H1 (cell line): ENCODE data around the gene PGPEP1. TPM values are rescaled to one million over a fixed set of nuclear protein-coding genes. Genes with fewer than 3 reads are reported as not detected.

Experiments
- CTCF ChIA-PET: fragments of 300-600 bp; sonication (Branson Sonifier 250); formaldehyde crosslinking; loops from one replicate; lab custom pipeline; 2021; ENCODE audit not compliant: partially characterized antibody; lab: Charles Lee
- POLR2A ChIA-PET: fragments of 300-600 bp; sonication (Branson Sonifier 250); formaldehyde crosslinking; loops from one replicate; lab custom pipeline; 2021; ENCODE audit warnings: inconsistent platforms; ENCODE audit not compliant: partially characterized antibody; lab: Charles Lee
- DNase-seq, 2 experiments: peaks; one replicate each; pipeline versions ENCODE4 v3.0.0 to v3.0.0-alpha.2; 2010 to 2022; ENCODE audit warnings: low spot score in 2 of 2, low read depth in 1 of 2, mixed read lengths in 1 of 2
- FAIRE-seq: peaks from 2 replicates; lab custom pipeline; 2011; peaks lifted over from hg19 to GRCh38; lab: Jason Lieb, UNC
- H2AFZ ChIP-seq: 2 replicates; pipeline ENCODE4 v1.8.1; 2012; ENCODE audit warnings: low read length, inconsistent platforms
- H2AK5ac ChIP-seq: 2 replicates; pipeline ENCODE4 v1.6.1; 2013; ENCODE audit warnings: low read depth, low read length
- H2BK120ac ChIP-seq: replicated peaks from 2 replicates; pipeline ENCODE3; 2013; ENCODE audit warnings: low read depth, low read length, inconsistent platforms
- H2BK12ac ChIP-seq: 2 replicates; pipeline ENCODE4 v1.6.1; 2013; ENCODE audit warnings: low read depth, low read length
- H2BK15ac ChIP-seq: 2 replicates; pipeline ENCODE4 v1.6.1; 2013; ENCODE audit warnings: low read length
- H2BK20ac ChIP-seq: 2 replicates; pipeline ENCODE4 v1.6.1; 2013; ENCODE audit warnings: low read length
- H2BK5ac ChIP-seq: 2 replicates; pipeline ENCODE4 v1.6.1; 2013; ENCODE audit warnings: low read depth, low read length
- H3K14ac ChIP-seq: 2 replicates; pipeline ENCODE4 v1.6.1; 2013; ENCODE audit warnings: inconsistent platforms; ENCODE audit not compliant: insufficient read length
- H3K18ac ChIP-seq: 2 replicates; pipeline ENCODE4 v1.6.1; 2013; ENCODE audit warnings: low read length; ENCODE audit errors: extremely low read depth
- H3K23ac ChIP-seq: 2 replicates; pipeline ENCODE4 v1.6.1; 2013; ENCODE audit warnings: inconsistent platforms; ENCODE audit not compliant: insufficient read length
- H3K23me2 ChIP-seq: 2 replicates; pipeline ENCODE4 v1.6.1; 2013; ENCODE audit warnings: low read depth, low read length
- H3K27ac ChIP-seq: 2 replicates; pipeline ENCODE4 v1.6.1; 2011; ENCODE audit warnings: low read depth, low read length, inconsistent platforms
- H3K27me3 ChIP-seq, 4 experiments: replicated peaks in 1 of 4; 1 replicate in 1 of 4; 2 replicates in 3 of 4; pipeline versions ENCODE4 v1.6.1 to v1.8.1; 2011 to 2013; ENCODE audit warnings: low read length in 3 of 4, mild to moderate bottlenecking in 3 of 4, inconsistent platforms in 2 of 4, mixed read lengths in 2 of 4, moderate library complexity in 1 of 4; ENCODE audit not compliant: control insufficient read depth in 3 of 4, insufficient read depth in 3 of 4; ENCODE audit errors: extremely low read depth in 1 of 4
- H3K36me3 ChIP-seq, 4 experiments: 2 replicates each; pipeline versions ENCODE4 v1.6.1 to v1.8.1; 2011 to 2013; ENCODE audit warnings: mild to moderate bottlenecking in 4 of 4, low read length in 3 of 4, moderate library complexity in 2 of 4, control low read depth in 1 of 4, inconsistent platforms in 1 of 4; ENCODE audit not compliant: insufficient read depth in 4 of 4, control insufficient read depth in 2 of 4
- H3K4ac ChIP-seq: replicated peaks from 2 replicates; pipeline ENCODE3; 2013; ENCODE audit warnings: low read length, low read depth, mixed read lengths, inconsistent platforms; ENCODE audit not compliant: insufficient read length
- H3K4me1 ChIP-seq, 4 experiments: replicated peaks in 1 of 4; 1 replicate in 1 of 4; 2 replicates in 3 of 4; pipeline versions ENCODE4 v1.6.1 to v1.8.1; 2011 to 2013; ENCODE audit warnings: low read length in 3 of 4, inconsistent platforms in 2 of 4, mixed read lengths in 1 of 4; ENCODE audit not compliant: insufficient read depth in 4 of 4, control insufficient read depth in 3 of 4
- H3K4me2 ChIP-seq, 2 experiments: 2 replicates each; pipeline versions ENCODE4 v1.6.1 to v1.8.1; 2011 to 2013; ENCODE audit warnings: low read depth in 2 of 2, low read length in 2 of 2, control low read depth in 1 of 2, inconsistent platforms in 1 of 2, mild to moderate bottlenecking in 1 of 2; ENCODE audit not compliant: insufficient read depth in 1 of 2
- H3K4me3 ChIP-seq, 4 experiments: fragments of 200-600, 300-600 bp in 1 of 4; sonication (generic), shearing (Covaris generic), sonication (Bioruptor Twin) in 1 of 4; 2 replicates each; pipeline versions ENCODE4 v1.5.1 to v1.8.1; 2011 to 2016; ENCODE audit warnings: low read length in 4 of 4, low read depth in 3 of 4, control low read depth in 2 of 4, inconsistent platforms in 2 of 4, mild to moderate bottlenecking in 2 of 4, mixed read lengths in 1 of 4, moderate library complexity in 1 of 4; ENCODE audit not compliant: insufficient read depth in 2 of 4; ENCODE audit errors: extremely low read depth in 1 of 4
- H3K56ac ChIP-seq: replicated peaks from 2 replicates; pipeline ENCODE3; 2013; ENCODE audit warnings: low read depth, mild to moderate bottlenecking, mixed read lengths, low read length, inconsistent platforms; ENCODE audit not compliant: insufficient read length
- H3K79me1 ChIP-seq: 2 replicates; pipeline ENCODE4 v1.6.1; 2013; ENCODE audit warnings: low read depth, low read length, control low read depth
- H3K79me2 ChIP-seq, 2 experiments: 2 replicates each; pipeline versions ENCODE4 v1.6.1 to v1.8.1; 2012 to 2013; ENCODE audit warnings: low read length in 2 of 2, mild to moderate bottlenecking in 2 of 2, inconsistent platforms in 1 of 2; ENCODE audit not compliant: insufficient read depth in 2 of 2, control insufficient read depth in 1 of 2
- H3K9ac ChIP-seq, 4 experiments: replicated peaks in 1 of 4; 1 replicate in 1 of 4; 2 replicates in 3 of 4; pipeline versions ENCODE4 v1.6.1 to v1.8.1; 2011 to 2013; ENCODE audit warnings: low read depth in 3 of 4, low read length in 3 of 4, control low read depth in 2 of 4, mild to moderate bottlenecking in 2 of 4, moderate library complexity in 2 of 4, inconsistent platforms in 1 of 4; ENCODE audit errors: extremely low read depth in 1 of 4
- H3K9me3 ChIP-seq, 2 experiments: 2 replicates each; pipeline versions ENCODE4 v1.6.1 to v1.8.1; 2012 to 2013; ENCODE audit warnings: mild to moderate bottlenecking in 2 of 2, moderate library complexity in 2 of 2, control low read depth in 1 of 2, inconsistent platforms in 1 of 2, low read depth in 1 of 2, low read length in 1 of 2, mixed read lengths in 1 of 2; ENCODE audit not compliant: insufficient read depth in 2 of 2
- H4K20me1 ChIP-seq, 2 experiments: replicated peaks in 1 of 2; 2 replicates each; pipeline versions ENCODE3 to v1.8.1; 2011 to 2013; ENCODE audit warnings: inconsistent platforms in 2 of 2, low read length in 2 of 2, mild to moderate bottlenecking in 1 of 2; ENCODE audit not compliant: insufficient read depth in 2 of 2, control insufficient read depth in 1 of 2
- H4K5ac ChIP-seq: 2 replicates; pipeline ENCODE4 v1.6.1; 2013; ENCODE audit warnings: low read length, low read depth, mixed read lengths, inconsistent platforms; ENCODE audit not compliant: insufficient read length
- H4K8ac ChIP-seq: 2 replicates; pipeline ENCODE4 v1.8.0; 2013; ENCODE audit warnings: mild to moderate bottlenecking, moderate library complexity, low read length, inconsistent platforms; ENCODE audit not compliant: insufficient read depth; ENCODE audit errors: extremely low read depth
- H4K91ac ChIP-seq: replicated peaks from 2 replicates; pipeline ENCODE3; 2013; ENCODE audit warnings: low read length, mixed read lengths, inconsistent platforms; ENCODE audit not compliant: insufficient read length
- BACH1 ChIP-seq: IDR thresholded peaks from 2 replicates; pipeline ENCODE4 v1.6.1; 2012; ENCODE audit warnings: low read length, improper control_type of control experiment
- BRCA1 ChIP-seq: IDR thresholded peaks from 2 replicates; pipeline ENCODE4 v1.6.1; 2012; ENCODE audit warnings: low read depth, low read length, improper control_type of control experiment
- CHD1 ChIP-seq: IDR thresholded peaks from 2 replicates; pipeline ENCODE4 v1.6.1; 2012; ENCODE audit warnings: low read depth, low read length, improper control_type of control experiment
- CHD2 ChIP-seq: IDR thresholded peaks from 2 replicates; pipeline ENCODE4 v1.6.1; 2012; ENCODE audit warnings: low read length, improper control_type of control experiment
- FOSL1 ChIP-seq: IDR thresholded peaks from 2 replicates; pipeline ENCODE4 v1.6.1; 2011; ENCODE audit warnings: mild to moderate bottlenecking, low read depth, low read length, moderate library complexity; ENCODE audit not compliant: insufficient read depth
- KDM1A ChIP-seq: fragments of 200-600, 300-600 bp; sonication (generic); IDR thresholded peaks from 2 replicates; pipeline ENCODE4 v1.7.1; 2016; ENCODE audit warnings: mild to moderate bottlenecking, low read length, borderline replicate concordance
- RBBP5 ChIP-seq: IDR thresholded peaks from 2 replicates; pipeline ENCODE4 v1.7.1; 2012; ENCODE audit warnings: low read depth, mild to moderate bottlenecking, inconsistent platforms, low read length, moderate library complexity, borderline replicate concordance
- SAP30 ChIP-seq: fragments of 300-600 bp; sonication (generic); IDR thresholded peaks from 2 replicates; pipeline ENCODE4 v1.7.1; 2012; ENCODE audit warnings: low read length, moderate library complexity, mild to moderate bottlenecking, inconsistent platforms; ENCODE audit not compliant: insufficient read depth, insufficient replicate concordance
- SP1 ChIP-seq: IDR thresholded peaks from 2 replicates; pipeline ENCODE4 v1.6.1; 2011; ENCODE audit warnings: low read depth, low read length
- WGBS, 2 experiments: shearing (Covaris generic) in 1 of 2; methylation state at CpG; one replicate each; pipeline versions ENCODE4 v1.1.6 to v1.1.7; 2013 to 2015; ENCODE audit warnings: low lambda C conversion rate in 2 of 2, mixed read lengths in 2 of 2, inconsistent platforms in 1 of 2, low coverage in 1 of 2, missing lambda C conversion rate in 1 of 2; ENCODE audit not compliant: insufficient replicate concordance in 2 of 2, insufficient coverage in 1 of 2, insufficient read length in 1 of 2; ENCODE audit errors: extremely low coverage in 1 of 2, missing lambda C conversion rate in 1 of 2; 5-methylcytosine and 5-hydroxymethylcytosine counted together
- polyA plus RNA-seq, 7 experiments: library from polyadenylated mRNA; depleted of rRNA in 3 of 7; stranded (reverse) in 5 of 7; unstranded in 2 of 7; fragments of >200 nt in 5 of 7; fragments of 200-250 nt in 2 of 7; gene quantifications; 1 replicate in 5 of 7; 2 replicates in 1 of 7; 4 replicates in 1 of 7; pipeline versions ENCODE4 v1.2.1 to v1.2.3, GENCODE V29; 2011 to 2013; ENCODE audit warnings: missing spikeins in 2 of 7, mixed read lengths in 2 of 7
- total RNA-seq: library from RNA; stranded (reverse); fragmentation: NEBNext Ultra II Directional; extraction: Animal tissue kit (Norgen Biotek cat#: 25700); gene quantifications from 2 replicates; pipeline ENCODE4 v1.2.1, GENCODE V29; 2021

Gene PGPEP1
- total and polyA plus RNA-seq, 2 of the 8 experiments (the other 6 are each of a cell fraction or from before 2014, with no cell fraction given) = 17.0 to 33.4 TPM

- FAIRE-seq (no peak), DNase-seq (peak in 1 of 2 experiments; percentile 91)
- peak within 1 kb of the TSS; percentile 71; the same call in 1 of the 2 replicates for H2AFZ ChIP-seq
- no peaks in the 10 kb centered on the region for H3K9me3 ChIP-seq
- no peak within 1 kb of the TSS for H4K5ac ChIP-seq
- H3K27ac ChIP-seq = no peak within 1 kb of the TSS
- peak within 1 kb of the TSS; percentile 75; the same call in 1 of the 2 replicates for H2BK12ac ChIP-seq
- peak within 1 kb of the TSS; percentile 26 to 63; a peak in 3 of 4 replicates for H3K4me2 ChIP-seq
- H3K79me2 ChIP-seq = no peaks in the 10 kb centered on the region
- no peak within 1 kb of the TSS for H4K8ac ChIP-seq
- H3K9ac ChIP-seq = no peak within 1 kb of the TSS
- no peaks in the 10 kb centered on the region for H3K23me2 ChIP-seq
- peak within 1 kb of the TSS; percentile 86; the same call in 1 of the 2 replicates for H2AK5ac ChIP-seq
- CTCF ChIA-PET = interaction anchor here (1.0 to 12.8 kb wide), 5 partner anchors 9 to 122 kb away, joined by 3 to 174 read pairs (median 4); partner anchors contain the start of gene GDF15
- H4K20me1 ChIP-seq = no peaks in the 10 kb centered on the region
- peaks cover 0 to 12% (median 4%) of the 10 kb centered on the region in 4 experiments; a peak in 5 of 7 replicates for H3K4me1 ChIP-seq
- H3K4me3 ChIP-seq = peak within 1 kb of the TSS in 3 of 4 experiments; percentile 16 to 51 (median 24); a peak in 4 of 8 replicates
- 46% methylated on average over 33 of the region's 33 CpGs; no CpG with 5 or more reads in 1 of the 2 experiments for WGBS, 2 experiments
- H3K14ac ChIP-seq = no peak within 1 kb of the TSS
- H2BK120ac ChIP-seq = no peak within 1 kb of the TSS
- H3K4ac ChIP-seq = peak within 1 kb of the TSS; percentile 75
- peaks cover 0 to 3% (median under 1%) of the 10 kb centered on the region in 4 experiments; a peak in 3 of 7 replicates for H3K27me3 ChIP-seq
- peak within 1 kb of the TSS; percentile 38; the same call in 1 of the 2 replicates for H3K18ac ChIP-seq
- peak within 1 kb of the TSS; percentile 69; the same call in 1 of the 2 replicates for H2BK5ac ChIP-seq
- POLR2A ChIA-PET = interaction anchor here (1.4 to 3.4 kb wide), 3 partner anchors 19 to 116 kb away, joined by 3 to 12 read pairs (median 4); partner anchors contain the start of gene JUND
- no peaks in the 10 kb centered on the region for H3K36me3 ChIP-seq
- H4K91ac ChIP-seq = peak within 1 kb of the TSS; percentile 2
- H3K23ac ChIP-seq = no peak within 1 kb of the TSS
- H2BK20ac ChIP-seq = peak within 1 kb of the TSS; percentile 61; the same call in 1 of the 2 replicates
- peak within 1 kb of the TSS; percentile 74; the same call in 1 of the 2 replicates for H2BK15ac ChIP-seq
- H3K79me1 ChIP-seq = no peaks in the 10 kb centered on the region
- H3K56ac ChIP-seq = no peak within 1 kb of the TSS
- no peak; the same call in 1 of the 2 replicates for TF ChIP-seq RBBP5
- TF ChIP-seq SP1 = 0 out of 2 replicates have a peak, but pooled peaks have one; percentile 8
- TF ChIP-seq KDM1A = no peak
- no peak for TF ChIP-seq CHD2
- TF ChIP-seq BRCA1 = no peak
- no peak for TF ChIP-seq FOSL1
- TF ChIP-seq BACH1 = no peak
- TF ChIP-seq SAP30 = peak; percentile 51
- TF ChIP-seq CHD1 = no peak
Observed at GRCh38 chr19:18397242-18398202, 57.1 kb downstream of the PGPEP1 start, which contains the start of gene LRRC25. Gene LRRC25 (minus strand): TSS chr19:18397622. CDS start chr19:18396963, 659 bp downstream.
